Thoracic aorta endothelial cell (primary cell): ENCODE data around the gene GHSR. TPM values are rescaled to one million over a fixed set of nuclear protein-coding genes. Genes with fewer than 3 reads are reported as not detected.

ENCODE experiments used
- total RNA-seq: library from RNA; depleted of rRNA; stranded (reverse); fragments of >200 nt; gene quantifications from 2 replicates; pipeline ENCODE4 v1.2.3, GENCODE V29; 2012

The GHSR gene
- total RNA-seq, result not detected in 2 replicates

GRCh38 chr3:172447611-172448579, at the start of gene GHSR:
TSS of gene GHSR (minus strand) at chr3:172448456. CDS start at chr3:172448413, 43 bp downstream.

Other genes with a start within 250 kb of the GHSR start
- 25.7 and 25.8 TPM in 2 replicates for gene TNFSF10, start 75.0 kb upstream of the GHSR start, total RNA-seq